Right renal cortex interstitium (tissue), 3 donors: ENCODE measurements around the gene ELAC2. TPM values are rescaled to one million over a fixed set of nuclear protein-coding genes. Genes with fewer than 3 reads are reported as not detected.

Source experiments
- DNase-seq, 3 donors: peaks; one replicate each; pipeline ENCODE4 v3.0.0-alpha.2; 2013; ENCODE audit warnings: low read depth in 3 of 3, low spot score in 2 of 3
- polyA plus RNA-seq, 3 donors: library from polyadenylated mRNA; unstranded; fragments of 120-200 nt; gene quantifications; one replicate each; pipeline ENCODE4 v1.2.1, GENCODE V29; 2013; ENCODE audit not compliant: insufficient read length in 3 of 3

ELAC2 gene
- polyA plus RNA-seq, 3 donors, result 66.2 to 69.8 (median 68.0) TPM

DNA sequence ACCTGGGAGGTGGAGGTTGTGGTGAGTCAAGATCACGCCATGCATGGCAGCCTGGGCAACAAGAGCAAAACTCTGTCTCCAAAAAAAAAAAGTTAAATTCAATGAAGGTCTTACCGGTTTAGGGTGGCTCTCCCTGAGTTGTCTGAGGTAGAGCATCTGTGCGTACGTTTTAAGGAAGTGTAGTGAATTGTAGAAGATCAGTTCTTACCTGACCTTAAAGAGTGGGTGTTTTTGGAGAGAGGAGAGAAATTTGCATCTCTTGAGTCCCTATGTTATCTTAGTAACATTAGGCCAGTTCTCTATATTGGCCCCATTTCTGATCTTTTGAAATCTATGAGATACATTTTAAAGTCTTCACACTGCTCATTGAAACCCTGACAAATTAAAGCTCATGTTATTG lies 56.2 kb downstream of the ELAC2 start:
- DNase-seq, result no peak

DNA sequence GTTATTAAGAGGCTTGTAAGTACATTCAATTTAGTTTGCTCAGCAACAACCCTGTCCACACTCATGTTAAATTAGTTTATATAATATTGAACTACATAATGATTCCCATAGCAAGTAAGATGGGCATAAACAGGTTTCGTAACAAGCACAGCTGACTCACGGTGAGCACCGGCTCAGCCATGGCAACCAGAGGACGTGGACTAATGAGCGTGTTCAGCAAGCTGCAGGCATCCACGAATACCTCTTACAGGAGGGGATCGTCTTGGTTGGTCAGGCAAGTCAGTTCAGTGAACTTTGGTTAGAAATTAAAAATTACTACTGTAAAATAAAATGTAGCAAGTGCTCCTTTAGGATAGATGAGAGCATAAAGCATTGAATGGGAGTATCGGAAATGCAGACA lies 58.4 kb downstream of the ELAC2 start:
- no peak for DNase-seq

DNA sequence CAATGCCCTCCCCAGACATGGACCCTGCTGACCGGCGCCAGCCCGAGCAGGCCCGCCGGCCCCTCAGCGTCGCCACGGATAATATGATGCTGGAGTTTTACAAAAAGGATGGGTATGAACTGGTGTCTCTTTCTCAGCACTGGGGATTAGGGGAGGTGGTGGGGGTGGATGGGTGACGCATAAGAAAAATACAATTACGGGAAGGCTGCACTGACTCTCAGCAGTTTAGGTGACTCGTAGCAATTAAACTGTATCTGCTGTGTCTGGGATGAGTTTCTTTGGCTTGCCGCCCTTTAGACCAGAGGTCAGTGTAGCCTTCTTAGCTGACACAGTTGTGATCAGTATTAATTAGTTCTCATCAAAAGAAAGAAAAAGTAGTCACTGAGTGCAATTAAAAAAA lies 59.0 kb downstream of the ELAC2 start:
- no peak for DNase-seq

DNA sequence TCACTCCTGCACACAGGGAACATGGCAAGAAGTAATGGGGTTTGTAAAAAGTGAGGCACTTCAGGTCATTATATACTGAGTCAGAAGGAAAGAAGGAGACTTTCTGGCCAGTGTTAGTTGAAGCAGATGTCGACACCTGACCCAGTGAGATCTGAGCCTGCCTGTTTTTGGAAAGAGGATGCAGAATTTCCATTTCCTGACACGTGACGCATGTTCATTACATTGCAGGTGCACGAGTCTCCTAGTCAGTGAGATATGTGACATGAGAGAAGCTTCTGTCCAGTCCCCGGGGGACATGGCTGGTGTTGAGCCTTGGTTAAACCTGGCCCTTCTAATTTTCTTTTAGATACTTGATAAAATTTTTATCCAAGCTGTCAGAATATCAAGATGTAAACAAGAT lies 62.3 kb downstream of the ELAC2 start:
- DNase-seq, result no peak

DNA sequence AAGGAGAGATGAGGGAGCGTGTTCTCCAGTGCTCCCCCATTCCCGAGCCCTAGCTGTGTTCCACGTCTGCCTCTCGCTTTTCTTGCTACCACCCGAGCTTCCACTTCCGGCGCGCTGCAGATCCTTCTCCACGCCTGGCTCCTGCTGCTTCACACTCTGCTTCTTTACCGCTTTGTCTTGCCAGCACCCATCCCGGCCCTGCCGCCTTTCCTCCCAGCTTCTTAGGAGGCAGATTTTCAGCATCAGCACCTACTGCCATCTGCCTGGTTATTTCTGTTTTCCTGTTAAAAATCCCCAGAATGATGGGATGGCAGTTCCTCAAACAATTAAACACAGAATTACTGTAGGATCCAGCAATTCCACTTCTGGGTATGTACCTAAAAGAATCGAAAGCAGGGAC lies 64.7 kb downstream of the ELAC2 start:
- no peak for DNase-seq

DNA sequence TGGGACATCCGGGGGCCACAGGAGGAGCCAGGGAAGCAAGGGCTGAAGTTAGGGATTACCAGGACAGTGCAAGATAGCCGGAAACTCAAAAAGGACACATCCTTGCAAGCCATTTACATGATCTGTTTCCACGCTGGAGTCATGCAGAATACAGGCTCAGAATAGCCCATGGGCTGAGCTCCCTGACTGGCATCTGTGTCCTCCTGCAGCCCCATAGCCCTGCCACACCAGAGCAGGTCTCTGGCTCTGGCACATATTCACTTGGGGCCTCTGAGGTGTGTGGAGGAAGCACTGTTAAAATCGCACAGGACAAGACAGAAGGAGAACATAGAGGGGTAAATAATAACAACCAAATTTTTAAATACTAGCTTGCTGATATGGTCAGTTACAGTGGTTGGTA lies 65.8 kb downstream of the ELAC2 start:
- no peak for DNase-seq

DNA sequence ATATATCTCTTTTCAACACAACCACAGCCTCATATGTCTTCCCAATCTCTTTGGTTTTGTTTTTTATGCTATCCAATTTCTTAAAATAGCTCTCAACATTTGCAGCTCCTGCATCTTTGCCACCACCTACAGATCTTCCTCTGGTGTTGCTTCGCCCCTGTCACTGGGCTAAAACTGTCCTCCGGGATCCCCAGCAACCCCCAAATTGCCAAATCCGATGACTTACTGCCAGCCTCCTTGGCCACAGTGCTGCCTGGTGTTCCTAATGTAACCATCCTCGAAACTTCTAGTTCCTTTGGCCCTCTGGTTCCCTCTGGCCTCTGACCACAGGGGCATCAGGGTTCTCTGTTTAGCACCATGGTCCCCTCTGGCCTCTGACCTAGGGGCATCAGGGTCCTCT lies 70.8 kb downstream of the ELAC2 start:
- no peak for DNase-seq

Other genes starting within 250 kb of the ELAC2 start
- gene ARHGAP44, start 228.5 kb downstream of the ELAC2 start, polyA plus RNA-seq, result 1 to 10 TPM; 7.2 to 7.8 (median 7.5) TPM